ENCODE data around the gene NEK4. TPM values are rescaled to one million over a fixed set of nuclear protein-coding genes. Genes with fewer than 3 reads are reported as not detected.

NEK4 gene
- total RNA-seq, 1 experiment from 2014 or later = 22.0 TPM

DNA sequence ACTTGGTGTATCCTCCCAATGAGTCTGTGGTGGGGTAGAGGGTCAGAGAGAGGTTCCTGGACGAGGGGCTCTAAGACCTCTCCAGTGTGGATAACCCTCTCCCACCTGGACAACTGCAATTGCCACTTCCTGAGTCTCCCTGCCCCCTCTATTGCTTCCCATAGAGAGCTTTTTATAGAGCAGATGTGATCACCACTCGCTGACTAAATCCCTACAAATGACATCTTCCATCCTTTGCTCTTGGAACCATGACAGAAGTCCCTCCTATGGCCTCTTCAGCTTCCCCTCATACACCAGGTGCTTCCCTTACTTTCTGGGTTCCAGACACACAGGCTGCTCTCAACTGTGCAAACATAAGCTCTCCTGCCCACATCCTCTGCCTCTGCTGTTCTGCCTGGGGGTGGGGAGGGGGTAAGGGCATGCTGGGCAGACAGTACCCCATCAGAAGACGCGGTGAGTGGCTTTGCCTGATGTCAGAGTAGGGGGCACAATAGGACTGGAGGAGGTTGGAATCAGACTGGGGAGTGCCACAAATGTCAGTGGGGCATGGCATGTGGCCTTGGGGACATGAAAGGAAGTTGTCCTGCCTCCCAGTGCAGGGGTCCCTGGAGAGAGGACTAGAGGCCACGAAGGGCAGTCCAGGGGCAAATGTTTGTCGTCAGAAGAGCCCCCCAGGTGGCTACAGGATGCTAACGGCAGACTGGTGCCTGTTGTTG lies 39.1 kb upstream of the NEK4 start:
- Histone ChIP-seq H3K4me3 (ENCODE audit: low read depth, low read length, poor library complexity, severe bottlenecking) (no peak overlapping the region), H3K36me3 (ENCODE audit: insufficient read depth, low read length, poor library complexity, severe bottlenecking) (no peaks in the 10 kb centered on the region), H3K4me1 (ENCODE audit: insufficient read depth, low read length, poor library complexity, severe bottlenecking) (no peaks in the 10 kb centered on the region), H3K27me3 (replicated peaks; ENCODE audit: insufficient read depth, low read depth, low read length, poor library complexity) (no peaks in the 10 kb centered on the region), H3K27ac (ENCODE audit: low read depth, low read length, poor library complexity, severe bottlenecking) (no peak overlapping the region), H3K9me3 (ENCODE audit: low read depth, low read length, poor library complexity, severe bottlenecking) (no peaks in the 10 kb centered on the region)
- intact Hi-C loops (cut with micrococcal nuclease; ENCODE audit: unreplicated experiment) = no loop called here
- DNase-seq (ENCODE audit: low spot score) = no peak
- CTCF ChIA-PET = no interaction called here
- POLR2A ChIA-PET (ENCODE audit: low non-redundant PET) = no interaction called here
- no peak for TF ChIP-seq EZH2 (IDR thresholded peaks at IDR 0.05; ENCODE audit: borderline replicate concordance, low read depth, low read length, poor library complexity, severe bottlenecking)
- TF ChIP-seq, protein P1, sequence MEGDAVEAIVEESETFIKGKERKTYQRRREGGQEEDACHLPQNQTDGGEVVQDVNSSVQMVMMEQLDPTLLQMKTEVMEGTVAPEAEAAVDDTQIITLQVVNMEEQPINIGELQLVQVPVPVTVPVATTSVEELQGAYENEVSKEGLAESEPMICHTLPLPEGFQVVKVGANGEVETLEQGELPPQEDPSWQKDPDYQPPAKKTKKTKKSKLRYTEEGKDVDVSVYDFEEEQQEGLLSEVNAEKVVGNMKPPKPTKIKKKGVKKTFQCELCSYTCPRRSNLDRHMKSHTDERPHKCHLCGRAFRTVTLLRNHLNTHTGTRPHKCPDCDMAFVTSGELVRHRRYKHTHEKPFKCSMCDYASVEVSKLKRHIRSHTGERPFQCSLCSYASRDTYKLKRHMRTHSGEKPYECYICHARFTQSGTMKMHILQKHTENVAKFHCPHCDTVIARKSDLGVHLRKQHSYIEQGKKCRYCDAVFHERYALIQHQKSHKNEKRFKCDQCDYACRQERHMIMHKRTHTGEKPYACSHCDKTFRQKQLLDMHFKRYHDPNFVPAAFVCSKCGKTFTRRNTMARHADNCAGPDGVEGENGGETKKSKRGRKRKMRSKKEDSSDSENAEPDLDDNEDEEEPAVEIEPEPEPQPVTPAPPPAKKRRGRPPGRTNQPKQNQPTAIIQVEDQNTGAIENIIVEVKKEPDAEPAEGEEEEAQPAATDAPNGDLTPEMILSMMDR (conservative IDR thresholded peaks at IDR 0.05; ENCODE audit: low read depth, low read length) = no peak
- no TSS peak for BruUV-seq (replicated peaks)

DNA sequence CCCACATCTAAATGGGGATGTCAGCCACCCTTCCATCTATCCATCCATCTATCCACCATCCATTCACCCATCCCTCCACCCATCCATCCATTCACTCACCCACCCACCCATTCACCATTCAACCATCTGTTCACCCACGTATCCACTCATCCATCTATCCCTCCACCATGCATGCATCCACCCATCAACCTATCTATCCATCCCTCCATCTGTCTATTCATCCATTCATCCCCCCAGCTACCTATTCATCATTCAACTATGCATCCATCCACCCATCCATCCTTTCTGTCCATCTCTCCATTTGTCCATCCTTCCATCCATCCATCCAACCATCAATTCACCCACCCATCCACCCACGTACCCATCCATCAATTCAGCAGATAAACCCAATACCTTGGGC lies 38.4 kb upstream of the NEK4 start:
- intact Hi-C loops (cut with micrococcal nuclease; ENCODE audit: unreplicated experiment) = no loop called here
- no peak for DNase-seq (ENCODE audit: low spot score)
- no peak overlapping the region for H3K4me3 ChIP-seq (ENCODE audit: low read depth, low read length, poor library complexity, severe bottlenecking)
- no peaks in the 10 kb centered on the region for H3K9me3 ChIP-seq (ENCODE audit: low read depth, low read length, poor library complexity, severe bottlenecking)
- H3K27ac ChIP-seq (ENCODE audit: low read depth, low read length, poor library complexity, severe bottlenecking) = no peak overlapping the region
- CTCF ChIA-PET = no interaction called here
- no peak for TF ChIP-seq EZH2 (IDR thresholded peaks at IDR 0.05; ENCODE audit: borderline replicate concordance, low read depth, low read length, poor library complexity, severe bottlenecking)
- TF ChIP-seq, protein P1 (conservative IDR thresholded peaks at IDR 0.05; ENCODE audit: low read depth, low read length) = no peak
- no peaks in the 10 kb centered on the region for H3K4me1 ChIP-seq (ENCODE audit: insufficient read depth, low read length, poor library complexity, severe bottlenecking)
- no peaks in the 10 kb centered on the region for H3K36me3 ChIP-seq (ENCODE audit: insufficient read depth, low read length, poor library complexity, severe bottlenecking)
- no TSS peak for BruUV-seq (replicated peaks)
- H3K27me3 ChIP-seq (replicated peaks; ENCODE audit: insufficient read depth, low read depth, low read length, poor library complexity) = no peaks in the 10 kb centered on the region
- POLR2A ChIA-PET (ENCODE audit: low non-redundant PET) = no interaction called here

DNA sequence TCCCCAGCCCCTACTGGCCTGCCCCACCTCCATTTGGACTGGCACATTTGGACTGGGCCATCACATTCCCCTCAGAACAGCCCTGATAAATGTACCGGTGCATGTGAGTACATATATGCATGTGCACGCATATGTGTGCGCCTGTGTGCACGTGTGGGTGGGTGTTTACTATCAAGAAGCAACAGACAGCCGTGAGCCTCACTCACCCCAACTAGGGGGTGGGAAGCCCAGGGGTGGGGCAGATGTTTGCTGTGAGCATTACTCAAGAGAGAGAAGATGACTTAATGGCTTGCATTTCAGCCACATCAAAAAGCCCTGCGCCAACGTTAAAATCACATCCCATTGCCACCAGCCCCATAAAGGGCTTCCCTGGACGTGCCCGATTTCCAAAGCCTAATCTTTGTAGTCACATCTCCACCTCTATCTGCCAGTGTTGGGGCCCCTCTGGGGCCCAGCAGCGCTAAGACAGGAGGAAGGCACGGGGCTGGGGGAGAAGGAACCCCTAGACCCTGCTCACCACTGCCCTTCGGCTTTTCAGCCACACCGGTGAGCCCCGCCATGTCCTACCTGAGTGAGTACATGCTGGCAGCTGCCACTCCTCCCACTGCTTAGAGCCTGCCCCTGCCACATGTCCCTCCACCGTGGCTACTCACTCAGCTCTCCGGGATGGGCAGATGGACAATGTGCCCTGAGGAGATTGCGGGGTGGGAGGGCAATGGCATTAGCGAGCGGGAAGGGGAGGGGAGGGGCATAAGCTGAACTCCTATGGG lies 34.7 kb upstream of the NEK4 start:
- H3K4me1 ChIP-seq (ENCODE audit: insufficient read depth, low read length, poor library complexity, severe bottlenecking) = no peaks in the 10 kb centered on the region
- intact Hi-C loops (cut with micrococcal nuclease; ENCODE audit: unreplicated experiment) = no loop called here
- no peak for TF ChIP-seq EZH2 (IDR thresholded peaks at IDR 0.05; ENCODE audit: borderline replicate concordance, low read depth, low read length, poor library complexity, severe bottlenecking)
- TF ChIP-seq, protein P1 (conservative IDR thresholded peaks at IDR 0.05; ENCODE audit: low read depth, low read length) = no peak
- BruUV-seq (replicated peaks) = no TSS peak
- H3K4me3 ChIP-seq (ENCODE audit: low read depth, low read length, poor library complexity, severe bottlenecking) = no peak overlapping the region
- no peaks in the 10 kb centered on the region for H3K27me3 ChIP-seq (replicated peaks; ENCODE audit: insufficient read depth, low read depth, low read length, poor library complexity)
- ChIA-PET POLR2A (ENCODE audit: low non-redundant PET) (no interaction called here), CTCF (no interaction called here)
- no peak for DNase-seq (ENCODE audit: low spot score)
- no peak overlapping the region for H3K27ac ChIP-seq (ENCODE audit: low read depth, low read length, poor library complexity, severe bottlenecking)
- H3K9me3 ChIP-seq (ENCODE audit: low read depth, low read length, poor library complexity, severe bottlenecking) = no peaks in the 10 kb centered on the region
- H3K36me3 ChIP-seq (ENCODE audit: insufficient read depth, low read length, poor library complexity, severe bottlenecking) = no peaks in the 10 kb centered on the region
